SKM-1 (cell line): ENCODE data around the gene STK11.

Source experiments
- DNase-seq: peaks from one replicate; lab custom pipeline; 2025; ENCODE audit not compliant: unreplicated experiment; lab: John Stamatoyannopoulos, UW

Gene STK11

DNA sequence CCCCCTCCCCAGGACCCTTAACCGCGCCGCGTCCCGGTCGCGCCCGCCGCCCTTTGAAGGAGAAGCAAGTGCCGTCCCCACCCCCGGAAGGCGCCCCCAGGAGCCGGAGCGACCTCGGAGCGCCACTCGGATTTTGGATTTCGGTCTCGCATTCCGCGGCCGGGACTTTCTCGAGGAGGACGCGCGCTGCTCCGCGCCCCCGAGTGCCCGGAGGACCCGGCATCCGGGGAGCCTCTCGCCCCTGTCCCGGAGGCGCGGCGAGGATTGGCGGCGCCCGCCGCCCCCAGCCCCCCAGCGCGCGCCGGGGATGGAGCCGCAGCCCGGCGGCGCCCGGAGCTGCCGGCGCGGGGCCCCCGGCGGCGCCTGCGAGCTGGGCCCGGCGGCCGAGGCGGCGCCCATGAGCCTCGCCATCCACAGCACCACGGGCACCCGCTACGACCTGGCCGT lies 44.4 kb downstream of the STK11 start:
- DNase-seq: no peak

DNA sequence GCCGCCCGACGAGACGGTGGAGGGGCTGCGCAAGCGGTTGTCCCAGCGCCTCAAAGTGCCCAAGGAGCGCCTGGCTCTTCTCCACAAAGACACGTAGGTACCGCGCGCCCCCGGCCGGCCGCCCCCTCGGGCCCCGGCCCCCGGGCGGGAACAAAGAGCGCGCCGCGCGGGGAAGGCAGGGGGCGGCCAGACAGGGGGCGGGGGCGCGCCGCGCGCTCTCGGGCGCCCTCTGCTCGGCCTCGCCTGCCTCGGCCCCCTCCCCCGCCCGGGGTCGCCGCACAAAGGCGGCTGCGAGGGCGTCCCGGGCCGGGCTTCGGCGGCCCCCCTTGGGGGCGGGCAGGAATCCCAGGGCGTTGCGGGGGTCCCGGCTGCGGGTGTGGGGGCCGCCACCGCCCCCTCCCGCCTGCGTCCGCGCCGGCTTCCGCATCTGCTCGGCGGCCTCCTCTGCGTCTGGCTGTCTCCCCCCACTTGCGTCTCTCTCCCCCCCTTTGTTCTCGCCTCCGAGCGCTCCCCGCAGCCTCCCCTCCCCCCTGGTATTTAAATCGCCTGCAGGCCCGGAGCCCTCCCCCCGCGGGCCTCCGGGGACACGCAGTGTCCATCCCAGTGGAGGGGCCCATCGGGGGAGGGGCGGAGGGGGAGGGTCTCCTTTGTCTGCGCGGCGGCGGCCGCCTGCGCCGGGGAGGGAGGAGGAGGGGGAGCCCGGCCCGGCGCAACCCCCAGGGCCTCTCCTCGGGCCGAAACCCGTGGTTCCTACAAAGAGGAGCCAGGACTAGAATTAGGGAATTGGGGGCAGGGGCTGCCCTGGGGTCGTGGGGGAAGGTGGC lies 45.1 kb downstream of the STK11 start:
- no peak for DNase-seq

- peak; percentile 51 for DNase-seq
These were observed 46.0 kb downstream of the STK11 start for GRCh38 chr19:1251330-1252220.

DNA sequence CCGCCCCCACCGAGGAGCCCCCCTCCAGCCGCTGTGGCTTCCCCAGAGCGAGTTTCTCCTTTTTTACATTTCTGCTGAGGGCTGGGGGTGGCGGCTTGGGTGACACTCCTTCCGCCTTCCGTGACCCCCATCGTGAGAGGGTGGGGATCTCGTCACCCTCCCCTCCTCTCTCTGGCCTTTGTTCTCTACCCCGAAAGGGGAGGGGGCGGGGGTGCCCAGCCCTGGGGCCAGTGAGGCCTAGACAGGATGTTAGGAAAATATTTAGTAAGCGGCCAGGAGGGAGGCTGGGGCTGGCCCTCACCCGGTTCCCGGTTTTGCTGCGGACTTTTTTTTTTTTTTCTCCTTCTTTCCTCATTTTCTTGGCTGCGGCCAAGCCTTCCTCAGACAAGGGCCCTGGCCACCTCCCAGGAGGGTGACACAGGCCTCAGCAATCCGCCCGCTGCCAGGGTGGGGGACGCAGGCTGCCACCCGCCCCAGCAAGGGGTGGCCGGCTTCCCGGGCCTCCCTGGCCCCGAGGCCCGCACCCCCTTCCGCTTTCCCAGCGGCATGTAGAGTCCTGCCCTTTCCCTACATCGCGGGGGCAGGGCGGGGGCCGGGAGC lies 46.7 kb downstream of the STK11 start:
- DNase-seq: peak; percentile 91

GRCh38 chr19:1252821-1253513 lies 47.4 kb downstream of the STK11 start:
- peak; percentile 96 for DNase-seq

GRCh38 chr19:1253514-1254080 lies 48.0 kb downstream of the STK11 start:
- DNase-seq: no peak

- no peak for DNase-seq
These were observed 48.5 kb downstream of the STK11 start for GRCh38 chr19:1254081-1254527.

DNA sequence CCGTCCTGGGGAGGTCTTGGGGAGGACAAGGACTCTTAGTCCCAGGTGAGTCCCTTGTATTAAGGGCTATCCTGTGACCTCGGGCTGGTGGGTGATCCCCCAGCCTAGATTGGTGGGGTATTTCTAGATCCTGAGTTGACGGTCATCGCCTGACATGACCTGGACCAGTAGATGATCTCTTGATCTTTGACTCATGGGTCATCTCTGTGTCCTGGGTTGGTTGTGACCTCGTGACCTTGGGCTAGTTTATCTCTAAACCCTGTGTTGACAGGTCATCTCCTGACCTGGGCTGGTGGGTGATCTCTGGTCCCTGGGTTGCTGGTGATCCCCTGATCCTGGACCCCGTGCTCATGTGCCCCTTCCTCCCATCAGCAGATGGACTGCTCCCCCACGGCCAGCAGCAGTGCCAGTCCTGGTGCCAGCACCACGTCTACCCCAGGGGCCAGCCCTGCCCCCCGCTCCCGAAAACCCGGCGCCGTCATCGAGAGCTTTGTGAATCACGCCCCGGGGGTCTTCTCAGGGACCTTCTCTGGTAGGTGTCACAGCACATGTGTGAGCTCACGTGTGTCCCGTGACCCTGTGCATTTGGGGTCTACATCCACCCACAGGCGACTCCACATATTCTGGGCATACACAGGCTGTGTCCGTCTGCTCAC lies 49.1 kb downstream of the STK11 start:
- no peak for DNase-seq

- DNase-seq: no peak
These were observed 49.9 kb downstream of the STK11 start for GRCh38 chr19:1255186-1256161.

DNA sequence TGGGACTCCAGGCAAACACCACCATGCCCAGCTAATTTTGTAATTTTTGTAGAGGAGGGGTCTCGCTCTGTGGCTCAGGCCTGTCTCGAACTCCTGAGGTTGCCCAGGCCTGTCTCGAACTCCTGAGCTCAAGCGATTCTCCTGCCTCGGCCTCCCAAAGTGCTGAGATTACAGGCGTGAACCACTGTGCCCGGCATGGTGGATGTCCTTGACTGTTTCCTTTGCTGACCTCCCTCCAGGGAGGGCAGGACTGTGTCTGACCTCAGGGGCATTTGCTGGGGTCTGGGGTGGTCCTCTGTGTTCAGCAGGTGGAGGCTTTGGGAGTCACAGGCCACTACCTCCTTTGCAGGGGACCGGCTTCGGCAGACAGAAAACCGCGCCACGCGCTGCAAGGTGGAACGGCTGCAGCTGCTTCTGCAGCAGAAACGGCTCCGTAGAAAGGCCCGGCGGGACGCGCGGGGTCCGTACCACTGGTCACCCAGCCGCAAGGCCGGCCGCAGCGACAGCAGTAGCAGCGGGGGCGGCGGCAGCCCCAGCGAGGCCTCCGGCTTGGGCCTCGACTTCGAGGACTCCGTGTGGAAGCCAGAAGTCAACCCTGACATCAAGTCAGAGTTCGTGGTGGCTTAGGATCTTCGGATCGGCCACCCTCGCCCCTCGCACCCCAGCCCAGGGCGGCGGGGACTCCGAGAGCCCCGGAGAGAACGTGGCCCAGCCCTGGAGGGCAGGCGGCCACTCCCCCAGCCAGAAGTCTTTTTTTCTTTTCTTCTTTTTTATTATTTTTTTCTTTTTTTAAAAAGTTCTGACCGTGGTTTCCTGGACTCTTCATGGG lies 51.3 kb downstream of the STK11 start:
- no peak for DNase-seq

DNA sequence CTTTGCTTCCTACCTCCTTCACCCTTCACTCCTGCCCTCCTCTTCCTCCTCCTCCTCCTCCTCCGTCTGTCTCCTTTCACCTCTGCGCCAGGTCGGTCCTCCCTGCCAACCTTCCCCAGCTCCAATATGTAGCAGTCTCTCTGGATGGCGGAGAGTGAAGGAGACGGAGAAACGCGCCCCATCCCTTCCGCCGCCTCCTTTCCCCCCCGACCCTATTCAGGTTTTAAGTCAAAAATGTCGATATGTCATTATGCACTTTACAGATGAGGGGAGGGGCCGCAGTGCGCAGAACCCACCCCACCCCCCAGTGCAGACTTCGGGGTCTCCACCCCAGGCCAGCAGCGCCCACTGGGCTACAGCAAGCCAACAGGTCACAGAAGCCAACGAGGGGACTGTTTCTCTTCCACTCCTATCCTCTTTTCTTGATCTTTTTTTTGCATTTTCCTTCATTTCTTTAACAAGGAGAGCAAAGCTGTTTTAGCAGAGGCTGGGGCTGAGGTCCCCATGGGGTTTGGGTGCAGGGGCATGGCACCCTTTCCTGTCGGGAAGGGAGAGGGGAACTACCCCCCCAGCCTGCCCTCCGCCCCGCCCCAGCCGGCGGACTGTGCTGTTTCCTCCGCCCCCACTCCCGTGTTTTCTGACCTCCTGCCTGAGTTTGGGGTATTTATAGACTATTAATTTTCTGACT lies 52.0 kb downstream of the STK11 start:
- DNase-seq: no peak

DNA sequence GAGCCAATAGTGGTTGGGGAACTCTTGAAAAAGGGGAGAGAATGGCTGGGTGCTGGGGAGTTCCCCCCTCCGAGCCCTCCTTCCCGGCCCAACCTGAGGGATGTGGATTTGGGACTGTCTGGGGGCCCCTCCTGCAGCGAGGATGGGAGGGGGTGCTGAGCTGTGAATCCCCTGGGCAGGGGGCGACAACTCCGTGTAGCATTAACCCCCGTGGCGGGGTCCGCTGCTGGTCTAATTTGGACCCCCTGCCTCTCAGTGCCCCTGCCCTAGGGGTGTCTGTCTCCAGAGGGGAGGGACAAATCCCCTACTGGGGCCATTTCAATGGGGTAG lies 52.5 kb downstream of the STK11 start:
- DNase-seq: no peak

DNA sequence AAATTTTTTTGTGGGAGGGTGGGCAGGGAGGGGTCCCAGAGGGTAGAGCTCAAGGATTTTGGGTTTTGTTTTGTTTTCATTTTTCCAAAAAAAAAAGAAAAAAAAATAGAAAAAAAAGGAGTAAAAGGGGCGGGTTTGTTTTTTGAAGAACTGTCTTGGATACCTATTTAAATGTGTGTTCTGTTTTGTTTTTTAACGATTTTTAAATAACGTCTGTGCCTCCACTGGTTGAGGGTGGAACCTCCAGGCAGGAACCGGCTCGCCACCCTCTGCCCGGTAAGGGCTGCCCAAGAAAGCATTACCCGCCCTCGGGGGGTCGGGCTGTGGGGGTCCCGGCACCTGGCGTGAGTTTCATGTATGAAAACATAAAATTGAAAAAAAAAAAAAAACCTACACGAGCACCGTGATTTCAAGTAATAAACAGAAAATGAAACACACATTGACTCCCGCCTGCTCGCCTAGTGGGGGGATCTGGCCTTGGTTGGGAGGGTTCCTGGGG lies 53.2 kb downstream of the STK11 start:
- no peak for DNase-seq

GRCh38 chr19:1259206-1259875 lies 53.8 kb downstream of the STK11 start:
- DNase-seq: peak; percentile 19

- DNase-seq: no peak
These were observed 54.5 kb downstream of the STK11 start for GRCh38 chr19:1259876-1260748.
